Lower leg skin (tissue), 4 donors: Measurements from ENCODE around the gene BTD. TPM values are rescaled to one million over a fixed set of nuclear protein-coding genes. Genes with fewer than 3 reads are reported as not detected.

Source experiments
- DNase-seq, 2 donors: peaks; one replicate each; pipeline ENCODE4 v3.0.0-alpha.2; 2019; ENCODE audit warnings: low spot score in 2 of 2
- H3K4me3 ChIP-seq: fragments of 200-600 bp; sonication (generic); 2 replicates; pipeline ENCODE4 v1.5.1; 2017; ENCODE audit warnings: mild to moderate bottlenecking, low read depth; ENCODE audit not compliant: poor library complexity, severe bottlenecking
- POLR2A ChIP-seq, 2 donors: fragments of 450-650 bp; IDR thresholded peaks; one replicate each; pipeline ENCODE4 v1.6.1; 2016 to 2017; ENCODE audit warnings: antibody characterized with exemption in 2 of 2, mild to moderate bottlenecking in 1 of 2, moderate library complexity in 1 of 2
- WGBS, 2 donors: methylation state at CpG; one replicate each; pipeline ENCODE4 v1.1.5; 2018; 5-methylcytosine and 5-hydroxymethylcytosine counted together
- intact Hi-C: fragments of 100-400 bp; cut with DNase I; formaldehyde crosslinking; loops from one replicate; pipeline ENCODE4 v1.15.0; 2023; ENCODE audit warnings: low total_unique reads
- total RNA-seq, 4 donors: library from RNA; depleted of rRNA; stranded (reverse); fragments of >200 nt; gene quantifications; one replicate each; pipeline ENCODE4 v1.1.0, GENCODE V29; 2016
- TF ChIP-seq, protein P1 (sequence below), 3 donors: fragments of 450-650 bp; IDR thresholded peaks; one replicate each; pipeline ENCODE4 v1.5.1; 2016; ENCODE audit warnings: antibody characterized with exemption in 3 of 3, mild to moderate bottlenecking in 3 of 3, moderate library complexity in 2 of 3

Gene BTD
- total RNA-seq, 4 donors from 2014 or later: 18.1 to 24.6 (median 21.4) TPM

DNA sequence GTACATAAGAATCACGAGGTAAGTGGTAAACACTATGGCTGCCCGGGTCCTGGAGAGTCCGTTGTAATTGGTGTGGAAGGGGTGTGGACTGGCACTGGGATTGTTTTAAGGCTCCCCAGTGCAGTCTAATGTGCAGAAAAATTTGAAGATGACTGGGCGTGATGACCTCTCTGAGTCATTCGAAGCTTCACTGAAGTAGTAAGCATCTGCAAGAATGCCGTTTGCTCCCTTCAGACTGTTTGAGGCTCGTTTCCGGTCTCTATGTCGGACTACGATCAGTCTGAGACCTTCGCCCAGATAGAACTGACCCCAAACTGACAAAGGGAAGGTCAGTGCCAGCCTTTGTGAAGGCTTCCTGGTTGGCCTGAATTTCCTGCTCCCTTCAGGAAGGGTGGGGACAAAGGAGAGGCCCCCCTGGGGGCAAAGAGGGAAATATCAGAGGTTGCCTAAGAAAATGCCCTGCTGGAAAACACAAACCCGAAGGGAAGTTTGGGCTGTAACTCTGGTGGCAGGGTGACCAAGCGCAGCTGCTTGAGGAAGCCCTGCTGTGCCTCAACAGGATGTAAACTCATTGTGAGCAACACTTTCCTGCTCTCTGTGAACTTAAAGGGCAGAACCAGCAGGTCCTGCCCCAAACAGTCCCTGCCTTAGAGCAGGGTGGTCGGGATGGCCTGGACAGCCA, 34.6 kb downstream of the BTD start:
- no peak overlapping the region for H3K4me3 ChIP-seq
- no peak for DNase-seq
- TF ChIP-seq, protein P1, sequence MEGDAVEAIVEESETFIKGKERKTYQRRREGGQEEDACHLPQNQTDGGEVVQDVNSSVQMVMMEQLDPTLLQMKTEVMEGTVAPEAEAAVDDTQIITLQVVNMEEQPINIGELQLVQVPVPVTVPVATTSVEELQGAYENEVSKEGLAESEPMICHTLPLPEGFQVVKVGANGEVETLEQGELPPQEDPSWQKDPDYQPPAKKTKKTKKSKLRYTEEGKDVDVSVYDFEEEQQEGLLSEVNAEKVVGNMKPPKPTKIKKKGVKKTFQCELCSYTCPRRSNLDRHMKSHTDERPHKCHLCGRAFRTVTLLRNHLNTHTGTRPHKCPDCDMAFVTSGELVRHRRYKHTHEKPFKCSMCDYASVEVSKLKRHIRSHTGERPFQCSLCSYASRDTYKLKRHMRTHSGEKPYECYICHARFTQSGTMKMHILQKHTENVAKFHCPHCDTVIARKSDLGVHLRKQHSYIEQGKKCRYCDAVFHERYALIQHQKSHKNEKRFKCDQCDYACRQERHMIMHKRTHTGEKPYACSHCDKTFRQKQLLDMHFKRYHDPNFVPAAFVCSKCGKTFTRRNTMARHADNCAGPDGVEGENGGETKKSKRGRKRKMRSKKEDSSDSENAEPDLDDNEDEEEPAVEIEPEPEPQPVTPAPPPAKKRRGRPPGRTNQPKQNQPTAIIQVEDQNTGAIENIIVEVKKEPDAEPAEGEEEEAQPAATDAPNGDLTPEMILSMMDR (IDR thresholded peaks at IDR 0.05): no peak
- TF ChIP-seq POLR2A (IDR thresholded peaks at IDR 0.05): no peak
- 53 to 59% methylated on average over 14 of the region's 14 CpGs for WGBS, 2 donors
- intact Hi-C loops: no loop called here

DNA sequence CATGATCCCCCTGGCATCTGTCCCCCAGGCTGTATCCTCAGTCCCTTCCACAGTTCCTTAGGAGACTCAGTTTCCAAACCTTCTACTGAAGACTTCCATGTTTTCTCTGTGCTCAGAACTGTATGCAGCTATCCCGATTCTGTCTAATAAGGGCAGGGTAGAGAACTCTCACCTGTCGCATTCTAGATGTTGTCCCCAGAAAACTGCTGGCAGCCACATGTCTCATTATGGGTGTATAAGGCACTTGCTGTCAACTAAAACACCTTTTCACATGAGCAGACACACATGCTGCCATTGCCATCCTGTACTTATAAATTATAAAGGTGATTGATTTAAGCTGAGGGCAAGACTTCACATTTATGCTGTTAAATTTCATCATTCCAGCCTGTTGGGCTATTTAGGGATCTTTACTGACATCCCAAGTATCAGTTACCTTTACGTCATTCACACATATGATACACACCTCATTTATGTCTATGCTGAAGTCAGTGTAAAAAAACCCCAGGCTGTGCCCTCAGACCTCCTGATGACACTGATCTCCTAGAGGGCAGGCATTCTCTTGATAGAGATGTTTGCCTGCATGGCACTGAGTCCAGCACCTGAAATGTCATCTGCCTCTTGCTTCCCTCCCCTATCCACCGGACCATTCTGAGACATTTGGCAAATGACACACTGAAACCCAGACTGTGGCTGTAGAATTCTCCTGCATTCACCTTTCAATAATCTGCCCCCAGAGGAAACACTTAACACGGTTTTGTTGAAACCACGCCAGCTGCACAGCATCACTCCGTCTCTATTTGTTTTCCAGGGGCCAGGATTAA, 35.8 kb downstream of the BTD start:
- WGBS, 2 donors: 69 to 72% methylated on average over 7 of the region's 7 CpGs
- intact Hi-C loops: no loop called here
- TF ChIP-seq POLR2A (IDR thresholded peaks at IDR 0.05): no peak
- TF ChIP-seq, protein P1 (IDR thresholded peaks at IDR 0.05): no peak
- no peak overlapping the region for H3K4me3 ChIP-seq
- no peak for DNase-seq

DNA sequence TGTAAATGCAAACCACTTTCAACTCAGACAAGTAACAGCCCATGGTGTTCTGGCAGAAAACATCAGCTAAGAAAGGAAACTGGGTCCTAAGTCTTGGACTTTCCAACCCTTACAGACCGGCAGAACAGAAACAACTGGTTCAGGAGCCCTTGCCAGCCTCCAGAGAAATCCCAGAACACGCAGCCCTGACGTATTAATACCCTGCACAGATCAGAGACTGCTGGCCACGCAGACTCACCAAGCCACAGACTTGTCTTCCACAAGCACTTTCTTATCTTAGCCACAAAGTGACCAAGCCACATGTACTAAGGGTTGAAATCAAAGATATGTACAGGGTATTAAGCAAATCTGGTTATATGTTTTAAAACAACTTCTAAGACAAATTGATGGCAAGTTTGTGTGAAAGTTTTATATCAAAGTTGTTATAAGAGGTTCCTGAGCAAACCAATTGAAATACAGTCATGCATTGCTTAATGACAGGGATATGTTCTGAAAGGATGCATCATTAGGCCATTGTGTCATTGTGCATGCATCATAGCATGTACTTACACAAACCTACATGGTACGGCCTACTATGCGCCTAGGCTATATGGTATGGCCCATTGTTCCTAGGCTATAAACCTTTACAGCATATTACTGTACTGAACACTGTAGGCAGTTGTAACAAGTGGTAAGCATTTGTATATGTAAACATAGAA, 36.8 kb downstream of the BTD start:
- H3K4me3 ChIP-seq: no peak overlapping the region
- WGBS, 2 donors: 78 to 84% methylated on average over 6 of the region's 6 CpGs
- intact Hi-C loops: no loop called here
- DNase-seq: no peak
- no peak for TF ChIP-seq POLR2A (IDR thresholded peaks at IDR 0.05)
- TF ChIP-seq, protein P1 (IDR thresholded peaks at IDR 0.05): no peak

DNA sequence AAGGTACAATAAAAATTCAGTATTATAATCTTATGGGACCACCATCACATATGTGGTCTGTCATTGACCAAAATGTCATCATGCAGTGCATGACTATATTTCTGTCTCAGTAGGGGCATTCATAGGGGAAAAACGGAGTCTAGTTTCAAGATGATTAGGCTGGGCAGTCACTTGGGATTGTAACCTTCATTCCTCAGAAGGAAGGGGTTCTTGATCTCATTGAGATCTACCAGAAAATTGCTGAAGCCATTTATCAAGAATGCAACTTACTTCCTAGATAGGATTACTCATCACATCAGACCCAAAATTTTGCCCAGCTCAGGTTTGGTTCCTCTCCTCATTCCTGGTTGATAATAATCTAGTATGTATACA, 37.3 kb downstream of the BTD start:
- DNase-seq: no peak
- TF ChIP-seq, protein P1 (IDR thresholded peaks at IDR 0.05): no peak
- no peak for TF ChIP-seq POLR2A (IDR thresholded peaks at IDR 0.05)
- intact Hi-C loops: no loop called here
- no peak overlapping the region for H3K4me3 ChIP-seq
- 93 to 97% methylated on average over 1 of the region's 1 CpG for WGBS, 2 donors

DNA sequence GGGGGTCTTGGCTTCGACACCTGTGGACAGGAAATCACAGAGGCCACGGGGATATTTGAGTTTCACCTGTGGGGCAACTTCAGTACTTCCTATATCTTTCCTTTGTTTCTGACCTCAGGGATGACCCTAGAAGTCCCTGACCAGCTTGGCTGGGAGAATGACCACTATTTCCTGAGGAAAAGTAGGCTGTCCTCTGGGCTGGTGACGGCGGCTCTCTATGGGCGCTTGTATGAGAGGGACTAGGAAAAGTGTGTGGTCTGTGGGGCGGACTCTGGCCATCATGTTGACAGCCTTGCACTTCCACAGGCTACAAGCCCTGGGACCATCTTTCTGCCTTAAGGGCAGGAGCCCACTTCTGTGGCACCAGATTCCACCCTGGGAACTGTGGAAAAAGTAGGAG, 43.7 kb downstream of the BTD start:
- intact Hi-C loops: no loop called here
- DNase-seq: no peak
- H3K4me3 ChIP-seq: no peak overlapping the region
- 90 to 92% methylated on average over 6 of the region's 6 CpGs for WGBS, 2 donors
- TF ChIP-seq, protein P1 (IDR thresholded peaks at IDR 0.05): no peak
- TF ChIP-seq POLR2A (IDR thresholded peaks at IDR 0.05): no peak
